KBM-7 (cell line): ENCODE data around the gene PANX1.
A peak's percentile ranks its signal among the peaks of the same experiment; 100 is the strongest.

Experiments
- DNase-seq: peaks from one replicate; pipeline ENCODE4 v3.0.0-alpha.2; 2015
- in situ Hi-C: fragments of 300-500 bp; cut with MboI; formaldehyde crosslinking; loops from 2 replicates; pipeline ENCODE4 v1.14.3; 2020; ENCODE audit warnings: low sequenced_read_pairs, low pct_unique_long_range_greater_than_20kb, mixed read lengths

The PANX1 gene

DNA sequence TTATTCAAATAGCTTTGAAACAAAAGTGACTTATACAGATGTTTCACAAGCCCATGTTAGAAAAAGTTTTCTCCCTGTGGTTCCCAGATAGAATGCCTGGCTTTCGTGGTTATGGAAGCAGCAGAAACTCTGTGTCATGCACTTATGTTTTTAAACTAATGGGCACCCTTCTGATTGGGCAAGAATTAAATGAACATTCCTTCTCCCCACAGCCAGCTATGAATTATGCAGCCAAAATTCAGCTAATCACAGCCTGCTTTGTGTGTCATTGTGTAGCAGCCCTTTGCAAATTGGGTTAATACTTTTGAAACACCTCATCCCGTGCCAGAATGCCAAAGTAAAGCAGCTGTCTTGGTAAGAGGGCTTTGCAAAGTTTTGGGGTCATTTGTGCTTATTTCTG is 46.9 kb downstream of the PANX1 start:
- no peak for DNase-seq
- in situ Hi-C loops, result no loop called here

DNA sequence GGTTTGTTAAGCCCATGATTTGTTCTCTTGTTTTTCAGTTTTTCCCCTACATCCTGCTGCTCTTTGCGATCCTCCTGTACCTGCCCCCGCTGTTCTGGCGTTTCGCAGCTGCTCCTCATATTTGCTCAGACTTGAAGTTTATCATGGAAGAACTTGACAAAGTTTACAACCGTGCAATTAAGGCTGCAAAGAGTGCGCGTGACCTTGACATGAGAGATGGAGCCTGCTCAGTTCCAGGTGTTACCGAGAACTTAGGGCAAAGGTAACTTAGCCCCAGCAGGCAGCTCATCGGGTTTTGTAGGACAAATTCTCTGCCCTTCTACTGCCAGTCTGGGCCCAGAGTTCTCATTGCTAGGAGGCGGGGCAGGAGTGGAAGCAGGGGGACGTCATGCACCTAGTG is 49.7 kb downstream of the PANX1 start:
- in situ Hi-C loops, result no loop called here
- no peak for DNase-seq

DNA sequence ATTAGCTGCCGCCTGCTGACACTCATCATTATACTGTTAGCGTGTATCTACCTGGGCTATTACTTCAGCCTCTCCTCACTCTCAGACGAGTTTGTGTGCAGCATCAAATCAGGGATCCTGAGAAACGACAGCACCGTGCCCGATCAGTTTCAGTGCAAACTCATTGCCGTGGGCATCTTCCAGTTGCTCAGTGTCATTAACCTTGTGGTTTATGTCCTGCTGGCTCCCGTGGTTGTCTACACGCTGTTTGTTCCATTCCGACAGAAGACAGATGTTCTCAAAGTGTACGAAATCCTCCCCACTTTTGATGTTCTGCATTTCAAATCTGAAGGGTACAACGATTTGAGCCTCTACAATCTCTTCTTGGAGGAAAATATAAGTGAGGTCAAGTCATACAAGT is 51.1 kb downstream of the PANX1 start:
- in situ Hi-C loops, result no loop called here
- DNase-seq, result no peak

DNA sequence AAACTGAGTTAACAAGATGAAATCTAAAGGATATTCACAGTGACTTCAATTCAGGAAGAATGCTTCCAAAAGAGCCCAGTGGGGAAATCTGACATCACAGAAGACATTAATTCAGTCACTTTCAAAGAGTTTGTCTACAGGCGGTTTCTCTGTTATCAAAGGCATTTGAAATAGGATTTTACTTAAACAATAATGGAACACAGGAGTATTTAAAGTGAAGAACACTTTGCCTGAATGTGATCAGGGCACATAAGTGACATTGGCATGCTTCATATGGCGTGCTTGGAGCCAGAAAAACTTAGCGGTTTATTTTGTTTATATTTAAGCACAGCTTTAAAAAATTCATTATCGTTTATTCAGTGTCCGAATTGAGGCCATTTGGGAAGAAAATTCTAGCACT is 52.9 kb downstream of the PANX1 start:
- in situ Hi-C loops, result no loop called here
- DNase-seq, result no peak

DNA sequence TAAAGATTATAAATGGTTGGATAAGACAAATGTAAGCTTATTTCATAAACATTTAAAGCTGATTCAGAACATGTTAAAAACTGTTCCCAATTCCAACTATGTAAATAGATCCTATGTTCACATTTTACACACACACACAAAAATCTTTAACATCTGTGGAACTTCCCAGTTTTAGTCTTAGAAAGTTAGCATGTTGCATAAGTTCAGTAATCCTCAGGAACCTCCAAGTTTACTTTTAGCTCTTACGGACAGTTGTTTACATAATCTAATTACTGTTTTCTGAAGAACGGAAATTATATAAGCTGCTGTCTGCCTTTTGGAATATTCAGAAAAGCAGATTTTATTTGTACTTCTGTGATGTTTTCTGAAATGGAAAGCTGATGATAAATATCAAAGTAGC is 53.3 kb downstream of the PANX1 start:
- no peak for DNase-seq
- in situ Hi-C loops, result no loop called here

DNA sequence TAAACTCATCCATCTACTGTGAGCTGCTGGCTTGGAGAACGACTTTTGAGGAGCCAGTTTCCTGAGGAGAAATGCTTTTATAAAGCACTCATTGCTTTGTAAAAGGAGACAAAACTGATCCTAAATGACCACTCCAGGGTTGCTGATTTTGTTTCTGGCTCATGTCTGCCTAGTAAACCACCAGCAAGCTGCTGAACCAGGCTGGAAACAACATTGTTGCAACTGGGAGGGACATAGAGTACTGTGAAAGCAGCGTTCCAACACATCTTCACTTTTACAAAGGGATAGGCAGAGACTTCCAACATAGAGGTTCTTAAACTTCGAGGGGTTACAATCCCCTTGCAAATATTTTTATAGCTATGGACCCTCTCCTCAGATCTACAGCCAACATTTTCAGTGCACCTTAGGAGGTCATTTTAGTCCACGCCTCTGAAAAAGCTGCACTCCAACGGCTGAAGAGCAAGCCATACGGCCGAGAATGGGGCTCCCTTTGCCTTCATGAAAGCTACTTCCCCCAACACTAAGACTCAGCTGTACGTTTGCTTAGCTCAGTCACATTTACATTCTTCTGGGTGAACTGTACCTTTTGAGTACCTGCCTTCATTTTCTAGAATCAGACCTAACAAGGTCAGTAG is 54.7 kb downstream of the PANX1 start:
- no peak for DNase-seq
- in situ Hi-C loops, result no loop called here

DNA sequence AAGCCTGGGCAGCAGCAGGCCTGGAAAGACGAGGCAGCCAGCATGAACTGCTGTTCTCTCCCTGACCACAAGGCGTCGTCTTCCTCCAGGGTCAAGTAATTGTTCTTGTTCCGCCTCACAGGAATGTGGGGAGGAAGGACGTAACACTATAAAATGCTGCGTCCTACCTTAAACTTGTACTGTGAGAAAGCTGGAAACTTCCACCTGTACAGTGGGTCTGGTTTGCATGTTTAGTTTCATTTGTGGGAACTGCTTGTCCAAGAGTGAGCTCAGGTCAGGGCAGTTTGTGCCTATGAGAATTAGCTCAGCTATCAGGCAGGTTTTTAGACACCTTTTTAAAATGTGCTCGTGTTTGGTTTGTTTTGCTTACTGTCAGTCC is 55.2 kb downstream of the PANX1 start:
- DNase-seq, result peak; percentile 44
- in situ Hi-C loops, result no loop called here

DNA sequence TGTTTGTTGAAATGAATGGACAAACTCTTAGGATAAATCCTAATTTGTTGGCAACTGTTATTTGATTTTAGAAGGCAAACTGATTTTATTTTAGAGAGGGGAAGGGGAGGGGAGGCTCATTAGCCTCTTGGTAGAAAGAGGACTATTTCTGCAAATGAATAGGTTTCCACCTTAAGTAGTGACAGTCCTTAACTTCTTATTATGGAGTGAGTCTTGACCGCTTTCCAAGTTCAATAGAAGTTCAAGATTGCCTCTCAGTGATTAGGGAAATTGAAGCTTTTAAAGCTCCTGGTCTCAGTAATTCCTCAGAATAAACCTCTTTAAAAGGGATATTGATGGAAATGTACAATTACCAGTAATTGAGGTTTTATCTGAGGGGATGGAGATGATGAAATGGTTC is 55.7 kb downstream of the PANX1 start:
- no peak for DNase-seq
- in situ Hi-C loops, result no loop called here

DNA sequence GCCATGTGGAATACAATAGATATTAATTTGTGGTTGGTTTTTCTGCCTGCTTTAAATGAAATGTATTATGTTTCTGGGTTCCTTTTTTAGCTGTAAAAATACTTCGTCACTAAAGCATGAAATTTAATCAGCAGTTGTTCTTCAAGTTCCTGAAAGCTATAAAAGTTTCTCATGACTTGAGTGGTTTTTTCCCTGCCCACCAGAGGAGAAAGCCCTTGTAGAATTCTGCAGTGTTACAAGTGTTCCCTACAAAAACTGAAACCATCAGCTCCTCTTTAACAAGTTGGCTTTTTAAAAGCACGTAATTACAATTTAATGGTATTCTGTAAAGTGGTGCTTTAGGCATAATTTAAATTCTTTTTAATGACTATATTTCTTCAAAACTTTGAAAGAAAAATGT is 56.2 kb downstream of the PANX1 start:
- in situ Hi-C loops, result no loop called here
- no peak for DNase-seq

DNA sequence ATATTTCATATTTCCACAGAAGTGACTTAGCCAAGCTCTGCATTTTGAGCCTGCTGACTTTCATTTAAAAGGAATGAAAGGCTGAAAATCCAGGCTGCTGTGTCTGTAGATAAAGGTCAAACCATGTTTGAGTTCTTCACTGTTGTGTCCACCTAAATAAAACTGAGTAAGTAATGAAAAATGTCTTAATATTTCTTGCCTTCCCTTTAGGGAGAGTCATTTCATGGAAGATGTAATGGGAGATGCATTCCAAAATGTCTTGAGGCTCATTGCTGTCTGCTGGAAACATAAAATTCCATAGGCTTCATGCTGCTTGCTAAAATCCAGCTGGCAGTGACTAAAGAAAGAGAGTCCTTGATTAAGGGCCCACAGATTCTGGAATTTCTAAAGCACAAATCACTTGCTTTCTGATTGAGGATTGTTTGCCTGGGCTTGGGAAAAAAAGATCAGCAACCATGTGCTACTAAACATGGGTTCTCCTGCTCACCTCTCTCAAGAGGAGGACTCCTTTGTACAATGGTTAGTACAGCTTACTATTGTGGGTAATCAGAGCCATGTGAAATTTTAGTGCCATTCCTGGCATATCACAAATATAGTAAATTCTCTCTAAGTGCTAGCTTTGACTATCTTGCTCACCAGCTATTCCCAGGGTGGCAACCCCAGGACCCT is 56.9 kb downstream of the PANX1 start:
- in situ Hi-C loops, result no loop called here

DNA sequence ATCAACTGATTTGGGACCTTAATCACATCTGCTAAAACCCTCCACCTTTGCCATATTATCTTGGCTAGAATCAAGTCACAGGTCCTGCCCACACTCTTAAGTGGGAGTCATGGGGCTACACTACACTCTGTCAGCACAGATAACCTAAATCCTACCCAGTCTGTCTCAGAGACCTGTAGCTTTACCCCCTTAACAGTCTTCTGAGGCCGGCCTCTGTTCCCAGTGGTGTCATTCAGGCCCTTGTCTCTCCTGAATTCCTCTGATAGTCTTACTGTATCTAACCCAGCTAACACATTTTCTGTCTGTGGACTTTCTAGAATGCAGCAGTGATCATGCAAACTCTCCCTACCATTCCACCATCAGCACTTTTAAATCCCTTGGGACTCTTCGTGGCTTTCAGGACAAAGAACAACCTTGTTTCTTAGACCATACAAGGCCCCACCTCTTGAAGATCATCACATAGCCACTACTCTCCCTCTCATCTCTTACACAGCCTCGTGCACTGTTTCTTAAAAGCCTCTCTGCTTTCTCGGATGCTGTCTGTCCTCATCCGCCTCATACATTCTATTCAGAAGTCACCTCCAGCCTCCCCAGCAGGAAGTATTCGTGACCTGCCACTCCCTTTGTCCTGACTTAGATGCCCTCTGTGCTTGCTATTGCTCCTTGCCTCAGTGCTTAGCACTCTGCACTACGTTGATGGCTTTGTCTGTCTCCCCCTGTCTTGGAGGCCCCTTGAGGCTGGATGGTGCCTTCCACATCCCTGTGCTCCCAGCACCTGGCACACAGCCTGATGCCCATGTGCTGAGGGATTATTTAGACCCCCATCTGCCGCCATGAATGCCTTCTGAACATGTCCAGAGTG is 57.9 kb downstream of the PANX1 start:
- in situ Hi-C loops, result no loop called here
- DNase-seq, result no peak

More for the DNA sequence above, 56.9 kb downstream of the PANX1 start:
- DNase-seq, result no peak

DNA sequence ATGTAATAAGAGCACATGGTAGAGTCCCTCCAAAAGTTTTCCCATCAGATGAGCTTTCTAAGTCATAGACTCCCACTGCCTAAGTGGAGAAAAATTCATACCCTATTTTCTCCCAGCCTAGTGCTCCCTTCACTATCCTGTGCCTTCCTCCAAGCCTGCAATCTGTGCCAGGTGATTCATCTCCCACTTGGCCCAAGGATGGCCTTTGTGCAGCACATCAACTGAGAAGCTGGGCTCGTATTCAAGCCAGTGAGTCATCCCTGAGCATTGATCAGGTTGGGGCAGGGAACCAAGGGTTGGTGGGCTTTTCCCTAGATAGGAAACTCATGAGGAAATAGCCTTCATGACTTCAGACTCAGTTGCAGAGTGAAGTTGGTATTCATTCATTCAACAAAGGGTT is 64.6 kb downstream of the PANX1 start:
- no peak for DNase-seq
- in situ Hi-C loops, result no loop called here

DNA sequence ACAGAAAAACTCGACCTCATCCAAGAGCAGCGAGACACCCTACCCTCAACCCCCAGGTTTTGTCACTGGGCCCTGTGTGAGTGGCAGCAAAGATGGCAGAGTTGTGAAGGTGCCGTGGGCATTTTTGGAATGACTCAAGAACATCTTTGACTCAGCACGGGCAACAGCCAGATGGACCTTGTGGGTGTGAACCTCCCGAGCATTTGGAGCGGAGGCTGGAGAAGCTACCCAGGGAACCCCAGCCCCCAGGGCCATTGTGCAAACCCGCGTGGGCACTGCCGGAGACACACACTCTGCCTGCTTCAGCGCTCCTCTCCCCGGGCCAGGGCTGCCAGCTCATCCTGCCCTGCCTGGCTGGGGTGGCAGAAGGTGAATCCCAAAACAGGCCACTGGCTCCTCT is 66.1 kb downstream of the PANX1 start:
- DNase-seq, result no peak
- in situ Hi-C loops, result no loop called here

DNA sequence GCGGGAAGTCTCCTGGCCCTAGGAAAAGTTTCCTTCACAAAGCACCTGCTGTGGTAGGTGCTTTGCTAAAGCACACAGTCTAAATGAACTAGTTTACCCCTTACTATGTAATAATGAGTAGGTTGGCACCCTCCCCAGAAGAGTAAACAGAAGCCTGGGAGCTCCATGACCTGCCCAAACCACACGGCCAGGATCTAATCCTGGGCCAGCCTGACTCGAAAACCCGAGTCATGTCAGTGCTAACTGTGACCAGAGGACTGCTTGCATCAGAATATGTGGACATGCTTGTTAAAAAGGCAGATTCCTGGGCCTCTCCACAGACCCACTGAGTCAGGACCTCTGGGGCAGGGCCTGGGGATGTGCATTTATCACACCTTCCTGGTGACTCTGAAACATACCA is 67.7 kb downstream of the PANX1 start:
- in situ Hi-C loops, result no loop called here

DNA sequence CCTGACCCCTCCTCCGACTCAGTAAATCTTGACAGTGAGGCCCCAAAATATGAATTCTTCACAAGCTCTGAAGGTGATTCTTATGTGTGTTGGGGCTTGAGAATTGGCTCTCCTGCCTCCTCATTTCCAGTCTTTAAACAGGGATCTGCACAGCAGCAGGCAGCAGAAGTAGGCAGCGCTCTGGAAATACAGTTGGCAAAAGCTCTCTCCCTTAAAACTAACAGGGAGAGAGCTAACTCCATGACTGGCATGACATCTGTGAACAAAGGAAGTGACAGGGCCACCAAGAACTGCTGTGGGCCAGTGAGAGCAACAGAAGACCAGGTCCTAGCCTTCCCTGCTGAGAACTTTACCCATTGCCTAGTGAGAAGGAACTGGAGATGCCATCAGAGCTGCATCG is 70.1 kb downstream of the PANX1 start:
- DNase-seq, result no peak
- in situ Hi-C loops, result no loop called here

More for the DNA sequence above, 67.7 kb downstream of the PANX1 start:
- DNase-seq, result no peak

DNA sequence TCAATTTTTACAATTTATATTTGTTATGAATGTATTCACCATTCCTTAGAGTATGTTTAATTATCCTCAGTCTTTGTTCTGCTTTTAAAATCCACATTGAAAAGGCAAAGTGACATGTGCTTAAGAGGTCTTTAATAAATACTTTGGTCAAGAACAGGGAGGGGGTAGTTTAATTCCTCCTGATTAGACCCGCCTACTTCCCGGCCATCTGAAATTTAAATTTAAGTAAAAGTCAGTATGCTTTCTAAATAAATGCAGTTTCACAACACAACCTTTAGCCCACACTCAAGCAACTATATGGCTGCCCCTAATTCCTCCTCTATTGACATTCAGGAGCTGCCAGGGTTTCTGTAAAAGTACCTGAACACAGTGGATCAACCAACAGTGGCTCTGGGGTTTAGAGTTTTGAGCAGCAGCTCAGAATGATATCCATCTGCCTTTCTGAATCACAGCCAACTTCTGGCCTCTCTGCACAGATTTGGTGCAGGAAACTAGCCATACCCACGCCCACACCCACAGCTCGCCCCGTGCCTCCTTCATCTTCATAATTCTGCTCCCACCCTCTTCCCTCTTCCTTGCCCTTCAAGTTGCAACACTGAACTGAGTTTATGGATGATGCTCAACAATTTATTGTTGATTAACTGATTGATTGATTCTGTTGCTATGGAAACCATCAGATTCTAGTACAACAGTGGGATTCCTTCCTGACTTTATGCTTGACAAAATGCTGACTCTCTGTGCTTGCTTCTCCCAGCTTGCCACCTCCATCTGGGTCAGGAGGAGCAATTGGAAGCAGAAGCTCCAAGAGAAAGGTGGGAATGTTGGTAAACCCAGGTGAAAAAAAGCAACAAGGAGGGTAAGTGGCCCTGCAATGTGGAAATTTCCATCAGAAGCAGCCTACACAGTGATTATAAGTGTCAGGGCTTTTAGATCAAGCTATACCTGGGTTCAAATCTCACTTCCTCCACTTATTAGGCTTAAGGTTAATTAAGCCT is 70.8 kb downstream of the PANX1 start:
- in situ Hi-C loops, result no loop called here
- DNase-seq, result no peak

DNA sequence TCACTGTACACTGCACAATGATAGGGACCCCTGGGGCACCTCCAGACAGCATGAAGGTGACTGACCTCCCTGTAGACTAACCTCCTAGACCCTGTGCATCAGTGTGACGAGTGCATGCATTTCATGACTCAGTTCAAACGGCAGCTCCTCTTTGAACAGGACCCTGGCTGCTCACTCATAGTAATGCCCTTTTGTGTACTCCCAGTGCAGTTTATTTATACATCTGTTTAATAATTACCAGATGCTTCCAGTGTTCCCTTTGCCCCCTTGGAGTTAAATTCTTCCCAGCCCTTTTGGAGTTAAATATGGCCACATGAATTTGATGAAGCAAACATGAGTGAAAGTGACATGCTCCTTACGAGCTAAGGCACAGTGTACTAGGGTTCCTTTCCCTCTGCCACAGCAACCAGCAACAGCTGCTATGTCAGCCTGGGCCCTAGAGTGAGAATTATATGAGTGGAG is 72.4 kb downstream of the PANX1 start:
- in situ Hi-C loops, result no loop called here
- no peak for DNase-seq

DNA sequence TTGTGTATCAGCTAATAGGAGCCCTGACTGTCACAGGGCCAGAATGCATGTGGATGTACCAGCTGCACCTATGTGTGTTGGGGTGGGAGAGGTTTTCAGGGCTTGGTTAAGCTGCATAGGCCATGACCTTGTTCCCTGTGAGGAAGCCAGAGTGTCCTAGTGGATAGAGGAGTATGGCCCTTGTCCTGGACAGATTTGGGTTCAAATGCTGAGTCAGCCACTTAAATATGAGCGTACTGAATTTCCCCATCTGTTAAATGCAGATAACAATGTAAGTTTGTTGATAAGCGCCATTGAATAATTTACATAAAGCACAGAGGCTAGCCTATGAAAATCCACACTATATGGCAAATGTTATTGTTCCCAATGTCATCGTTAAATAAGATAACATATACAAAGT is 74.4 kb downstream of the PANX1 start:
- in situ Hi-C loops, result no loop called here
- no peak for DNase-seq

DNA sequence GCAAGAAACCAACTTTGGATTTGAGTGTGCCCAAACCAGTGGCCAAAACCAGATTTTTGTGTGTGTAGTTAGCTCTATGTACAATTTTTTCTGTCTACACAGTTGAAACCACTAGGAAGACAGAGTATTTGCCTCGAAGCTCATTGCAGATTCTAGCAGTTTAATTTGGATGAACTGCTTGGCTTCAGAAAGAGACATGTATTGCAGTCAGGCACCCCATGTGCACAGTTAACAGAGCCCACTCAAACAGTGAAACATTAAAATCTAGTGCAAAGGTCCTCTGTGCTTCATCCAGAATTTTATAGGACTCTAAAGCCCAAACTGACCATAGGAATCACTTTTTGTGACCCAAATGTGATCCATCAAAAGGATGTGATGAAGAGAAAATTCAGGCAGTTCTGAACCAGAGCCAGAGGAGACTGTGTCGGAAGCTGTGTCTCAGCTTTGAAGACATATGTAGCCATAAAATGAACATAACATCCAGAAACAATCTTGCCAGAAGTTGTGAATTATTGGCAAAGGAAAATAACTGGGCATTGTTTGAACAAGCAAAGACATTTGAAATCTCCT is 82.7 kb downstream of the PANX1 start:
- no peak for DNase-seq
- in situ Hi-C loops, result no loop called here
